ENCODE results near the gene IQCM. TPM values are rescaled to one million over a fixed set of nuclear protein-coding genes. Genes with fewer than 3 reads are reported as not detected.

The IQCM gene
- polyA plus RNA-seq, 2 of the 4 experiments (the other 2 are of a cell fraction), result 0.05 TPM; not detected in 1

GRCh38 chr4:149521611-149522425 is 293.8 kb downstream of the IQCM start:
- DNase-seq (ENCODE audit: low read depth in 1 of 2, low spot score in 1 of 2) (no peak), FAIRE-seq (no peak), ATAC-seq (no peak)
- H3K4me3 ChIP-seq, result no peak overlapping the region
- H3K9me3 ChIP-seq, result no peaks in the 10 kb centered on the region
- TF ChIP-seq FOSL2 (IDR thresholded peaks at IDR 0.05), result no peak
- no peak for TF ChIP-seq FOSL2 (CRISPR knock-in tag; IDR thresholded peaks at IDR 0.05)
- no peak for TF ChIP-seq MAFK (IDR thresholded peaks at IDR 0.05; ENCODE audit: partially characterized antibody)
- TF ChIP-seq EHMT2 (IDR thresholded peaks at IDR 0.05; ENCODE audit: low read depth), result no peak
- no peak for TF ChIP-seq HDAC2 (IDR thresholded peaks at IDR 0.05)
- TF ChIP-seq, protein P1, sequence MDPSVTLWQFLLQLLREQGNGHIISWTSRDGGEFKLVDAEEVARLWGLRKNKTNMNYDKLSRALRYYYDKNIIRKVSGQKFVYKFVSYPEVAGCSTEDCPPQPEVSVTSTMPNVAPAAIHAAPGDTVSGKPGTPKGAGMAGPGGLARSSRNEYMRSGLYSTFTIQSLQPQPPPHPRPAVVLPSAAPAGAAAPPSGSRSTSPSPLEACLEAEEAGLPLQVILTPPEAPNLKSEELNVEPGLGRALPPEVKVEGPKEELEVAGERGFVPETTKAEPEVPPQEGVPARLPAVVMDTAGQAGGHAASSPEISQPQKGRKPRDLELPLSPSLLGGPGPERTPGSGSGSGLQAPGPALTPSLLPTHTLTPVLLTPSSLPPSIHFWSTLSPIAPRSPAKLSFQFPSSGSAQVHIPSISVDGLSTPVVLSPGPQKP (IDR thresholded peaks at IDR 0.05; ENCODE audit: low read depth, low read length), result no peak
- TF ChIP-seq JUNB (IDR thresholded peaks at IDR 0.05), result no peak
- TF ChIP-seq GATA3 (IDR thresholded peaks at IDR 0.05; ENCODE audit: borderline replicate concordance), result no peak
- TF ChIP-seq FOSB (CRISPR knock-in tag; IDR thresholded peaks at IDR 0.05), result no peak
- no peak for TF ChIP-seq ZNF302 (CRISPR knock-in tag; IDR thresholded peaks at IDR 0.05)
- TF ChIP-seq, protein P2, sequence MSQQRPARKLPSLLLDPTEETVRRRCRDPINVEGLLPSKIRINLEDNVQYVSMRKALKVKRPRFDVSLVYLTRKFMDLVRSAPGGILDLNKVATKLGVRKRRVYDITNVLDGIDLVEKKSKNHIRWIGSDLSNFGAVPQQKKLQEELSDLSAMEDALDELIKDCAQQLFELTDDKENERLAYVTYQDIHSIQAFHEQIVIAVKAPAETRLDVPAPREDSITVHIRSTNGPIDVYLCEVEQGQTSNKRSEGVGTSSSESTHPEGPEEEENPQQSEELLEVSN (IDR thresholded peaks at IDR 0.05; ENCODE audit: borderline replicate concordance, low read depth), result no peak
- TF ChIP-seq TFCP2L1 (CRISPR knock-in tag; IDR thresholded peaks at IDR 0.05), result no peak
- TF ChIP-seq HES2 (IDR thresholded peaks at IDR 0.05), result no peak
- TF ChIP-seq, protein P3, sequence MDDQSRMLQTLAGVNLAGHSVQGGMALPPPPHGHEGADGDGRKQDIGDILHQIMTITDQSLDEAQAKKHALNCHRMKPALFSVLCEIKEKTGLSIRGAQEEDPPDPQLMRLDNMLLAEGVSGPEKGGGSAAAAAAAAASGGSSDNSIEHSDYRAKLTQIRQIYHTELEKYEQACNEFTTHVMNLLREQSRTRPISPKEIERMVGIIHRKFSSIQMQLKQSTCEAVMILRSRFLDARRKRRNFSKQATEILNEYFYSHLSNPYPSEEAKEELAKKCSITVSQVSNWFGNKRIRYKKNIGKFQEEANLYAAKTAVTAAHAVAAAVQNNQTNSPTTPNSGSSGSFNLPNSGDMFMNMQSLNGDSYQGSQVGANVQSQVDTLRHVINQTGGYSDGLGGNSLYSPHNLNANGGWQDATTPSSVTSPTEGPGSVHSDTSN (IDR thresholded peaks at IDR 0.05), result no peak
- no peaks in the 10 kb centered on the region for H3K4me1 ChIP-seq
- ChIA-PET POLR2A (no interaction called here), CTCF (no interaction called here)
- H3K4me2 ChIP-seq, result no peak overlapping the region
- WGBS (ENCODE audit: missing lambda C conversion rate), result 6% methylated on average over 3 of the region's 3 CpGs
- no peak overlapping the region for H3K27ac ChIP-seq

- TF ChIP-seq RCOR1 (IDR thresholded peaks at IDR 0.05; ENCODE audit: low read depth, low read length), result no peak
- no peak for TF ChIP-seq CBX8 (IDR thresholded peaks at IDR 0.05)
- TF ChIP-seq, protein P4, sequence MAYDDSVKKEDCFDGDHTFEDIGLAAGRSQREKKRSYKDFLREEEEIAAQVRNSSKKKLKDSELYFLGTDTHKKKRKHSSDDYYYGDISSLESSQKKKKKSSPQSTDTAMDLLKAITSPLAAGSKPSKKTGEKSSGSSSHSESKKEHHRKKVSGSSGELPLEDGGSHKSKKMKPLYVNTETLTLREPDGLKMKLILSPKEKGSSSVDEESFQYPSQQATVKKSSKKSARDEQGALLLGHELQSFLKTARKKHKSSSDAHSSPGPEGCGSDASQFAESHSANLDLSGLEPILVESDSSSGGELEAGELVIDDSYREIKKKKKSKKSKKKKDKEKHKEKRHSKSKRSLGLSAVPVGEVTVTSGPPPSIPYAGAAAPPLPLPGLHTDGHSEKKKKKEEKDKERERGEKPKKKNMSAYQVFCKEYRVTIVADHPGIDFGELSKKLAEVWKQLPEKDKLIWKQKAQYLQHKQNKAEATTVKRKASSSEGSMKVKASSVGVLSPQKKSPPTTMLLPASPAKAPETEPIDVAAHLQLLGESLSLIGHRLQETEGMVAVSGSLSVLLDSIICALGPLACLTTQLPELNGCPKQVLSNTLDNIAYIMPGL (CRISPR knock-in tag; IDR thresholded peaks at IDR 0.05; ENCODE audit: borderline replicate concordance), result no peak
- TF ChIP-seq HOXB13 (CRISPR knock-in tag; IDR thresholded peaks at IDR 0.05; ENCODE audit: low read depth), result no peak
- no peak for TF ChIP-seq CEBPB (IDR thresholded peaks at IDR 0.05)
- no peak for TF ChIP-seq ZSCAN20 (CRISPR knock-in tag; IDR thresholded peaks at IDR 0.05)
- TF ChIP-seq, protein P3 (IDR thresholded peaks at IDR 0.05), result no peak
- TF ChIP-seq FOSL2 (IDR thresholded peaks at IDR 0.05), result no peak
- TF ChIP-seq FOSL2 (CRISPR knock-in tag; IDR thresholded peaks at IDR 0.05), result no peak
- TF ChIP-seq RNF2 (IDR thresholded peaks at IDR 0.05; ENCODE audit: borderline replicate concordance, low read depth), result no peak
- Histone ChIP-seq H3K27ac (no peak overlapping the region), H3K4me1 (no peaks in the 10 kb centered on the region), H3K9me3 (no peaks in the 10 kb centered on the region), H3K4me3 (no peak overlapping the region), H3K4me2 (no peak overlapping the region)
- no peak for ATAC-seq
- FAIRE-seq, result no peak
- ChIA-PET POLR2A (no interaction called here), CTCF (no interaction called here)
- DNase-seq (ENCODE audit: low read depth in 1 of 2, low spot score in 1 of 2), result no peak
Observed at GRCh38 chr4:149518471-149518870, 297.2 kb downstream of the IQCM start.

Measured in A549 (cell line).